ENCODE measurements around the gene TRPM3.

TRPM3 gene

DNA sequence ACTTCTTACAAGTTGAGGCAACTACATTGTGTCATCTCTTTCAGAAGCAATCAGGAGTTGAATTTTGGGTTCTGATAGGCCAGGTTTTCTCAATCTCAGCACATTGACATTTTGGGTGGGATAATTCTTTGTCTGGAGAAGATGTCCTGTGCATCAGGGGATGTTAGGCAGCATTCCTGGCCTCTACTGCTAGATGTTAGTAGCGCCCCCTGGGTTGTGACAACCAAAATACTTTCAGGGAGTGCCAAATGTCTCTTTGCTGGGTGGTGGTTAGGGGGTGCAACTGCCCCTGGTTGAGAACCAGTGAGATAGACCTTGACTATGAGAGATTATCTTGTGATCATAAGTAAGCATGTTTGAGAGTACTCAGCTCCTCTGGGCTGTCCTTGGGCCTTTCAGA lies 542.7 kb downstream of the TRPM3 start:
- DNase-seq (ENCODE audit: low spot score): no peak

DNA sequence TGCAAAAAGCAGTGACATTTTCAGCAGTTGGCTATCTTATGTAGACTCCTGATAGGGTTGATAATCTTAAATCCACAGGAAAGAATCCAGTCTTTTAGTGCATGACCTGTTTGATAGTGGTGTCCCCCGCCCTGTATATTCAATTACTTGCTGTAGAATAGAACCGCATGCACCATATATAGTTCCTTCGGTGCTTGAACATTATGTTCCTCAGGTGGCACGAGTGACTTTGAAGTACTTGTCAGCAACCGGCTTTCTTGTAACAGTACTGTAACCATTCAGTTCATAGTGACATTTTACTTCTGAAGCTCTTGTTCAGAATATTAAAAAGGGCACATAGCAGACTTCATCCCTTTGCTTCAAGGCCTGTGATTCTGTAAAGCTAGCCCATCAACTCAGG lies 543.8 kb downstream of the TRPM3 start:
- DNase-seq (ENCODE audit: low spot score): peak; percentile 18

DNA sequence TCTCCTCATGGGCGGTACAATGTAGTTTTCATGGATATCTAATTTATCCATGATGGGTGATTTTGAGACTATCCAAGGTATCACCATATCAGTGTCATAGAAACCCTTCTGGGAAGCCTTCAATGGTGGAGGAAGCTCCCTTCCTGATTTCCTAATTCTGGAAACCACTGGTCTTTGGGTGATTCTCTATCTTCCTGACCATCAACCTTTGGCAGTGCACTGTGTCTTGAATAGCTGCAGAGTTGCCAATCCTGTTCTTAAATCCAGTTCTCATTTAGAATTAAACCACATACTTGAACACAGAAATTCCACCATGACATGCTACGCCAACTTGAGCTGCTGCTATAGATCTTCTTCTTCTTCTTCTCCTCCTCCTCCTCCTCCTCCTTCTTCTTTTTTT lies 545.3 kb downstream of the TRPM3 start:
- no peak for DNase-seq (ENCODE audit: low spot score)

DNA sequence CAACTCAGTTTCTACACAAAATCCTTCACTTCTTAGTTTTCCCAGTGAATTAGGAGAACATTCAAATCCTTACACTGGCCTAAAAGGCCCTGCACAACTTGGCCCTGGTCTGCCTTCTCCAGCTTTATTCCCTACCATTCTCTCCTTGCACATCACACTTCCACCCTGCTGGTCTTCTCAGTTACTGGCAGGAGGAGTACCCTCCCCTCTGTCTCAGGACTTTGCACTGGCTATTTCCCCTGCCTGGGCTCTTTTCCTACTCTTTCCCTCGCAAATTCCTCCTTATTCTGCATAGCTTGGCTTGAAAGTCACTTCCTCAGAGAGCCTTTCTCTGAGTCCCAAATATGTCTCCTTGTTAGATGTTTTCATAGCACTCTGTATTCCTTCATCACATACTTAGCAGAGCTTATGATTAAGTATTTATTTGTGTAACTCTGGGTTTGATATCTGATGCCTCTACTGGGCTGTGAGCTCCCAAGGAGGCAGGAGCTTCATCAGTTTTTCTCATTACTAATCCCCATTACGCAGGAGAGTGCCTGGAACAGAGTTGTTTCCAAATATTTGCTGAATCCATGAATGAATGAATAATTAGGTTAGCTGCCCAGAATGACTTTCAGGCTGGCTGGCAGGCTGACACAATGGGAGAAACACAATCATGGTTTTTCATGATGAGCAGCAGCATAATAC lies 547.1 kb downstream of the TRPM3 start:
- peak; percentile 52 for DNase-seq (ENCODE audit: low spot score)

GRCh38 chr9:70573308-70573707 lies 548.1 kb downstream of the TRPM3 start:
- DNase-seq (ENCODE audit: low spot score): no peak

DNA sequence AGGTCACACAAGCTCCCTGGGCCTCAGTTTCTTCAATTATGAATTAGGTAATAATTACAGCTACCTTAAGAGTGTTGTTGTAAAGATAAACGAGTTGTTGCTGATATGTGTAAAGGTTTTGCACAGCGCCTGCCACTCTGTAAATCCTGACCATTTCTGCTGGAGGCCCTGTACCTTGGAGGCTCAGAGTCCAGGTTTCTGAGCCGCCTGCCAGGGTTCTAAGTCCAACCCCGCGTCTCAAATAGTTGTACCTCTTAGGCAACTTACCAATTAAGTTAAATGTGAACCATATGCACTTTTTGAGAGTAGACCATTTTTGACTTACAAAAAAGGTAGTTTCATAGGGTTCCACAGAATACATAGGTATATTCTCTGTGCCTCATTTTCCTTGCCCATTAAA lies 550.2 kb downstream of the TRPM3 start:
- DNase-seq (ENCODE audit: low spot score): peak; percentile 11

- no peak for DNase-seq (ENCODE audit: low spot score)
Observed at GRCh38 chr9:70569791-70570190, 551.6 kb downstream of the TRPM3 start.

DNA sequence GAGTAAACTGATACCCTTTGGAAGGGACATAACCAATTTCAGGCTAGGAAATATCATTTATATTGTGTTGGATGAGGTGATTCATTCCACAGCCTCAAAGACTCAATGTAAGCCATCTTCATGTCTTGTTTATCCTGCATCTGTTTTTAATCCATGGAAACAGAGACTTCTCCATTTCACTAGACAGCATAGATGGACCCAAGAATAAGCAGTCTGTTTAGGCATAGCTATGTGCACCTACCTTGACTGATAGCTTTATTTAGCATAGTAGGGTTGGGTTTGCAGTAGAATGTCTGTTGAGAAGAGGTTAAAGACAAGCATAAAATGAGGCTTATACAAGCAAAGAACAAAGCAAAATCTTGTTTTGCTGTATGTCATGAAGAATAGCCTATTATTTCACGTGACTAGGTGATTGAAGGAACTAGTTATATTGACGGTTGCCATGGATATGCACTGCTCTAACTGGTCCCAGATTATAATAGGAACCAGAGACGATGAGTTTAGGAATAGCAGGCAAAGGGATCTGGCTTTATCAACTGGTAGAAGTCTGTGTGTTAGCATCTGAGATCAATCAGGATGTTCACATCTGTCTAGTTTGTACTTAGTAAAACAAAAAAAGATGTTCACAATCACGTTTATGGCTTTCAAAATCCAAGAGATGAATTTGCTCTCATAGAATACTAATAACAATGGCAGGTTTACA lies 552.2 kb downstream of the TRPM3 start:
- no peak for DNase-seq (ENCODE audit: low spot score)

DNA sequence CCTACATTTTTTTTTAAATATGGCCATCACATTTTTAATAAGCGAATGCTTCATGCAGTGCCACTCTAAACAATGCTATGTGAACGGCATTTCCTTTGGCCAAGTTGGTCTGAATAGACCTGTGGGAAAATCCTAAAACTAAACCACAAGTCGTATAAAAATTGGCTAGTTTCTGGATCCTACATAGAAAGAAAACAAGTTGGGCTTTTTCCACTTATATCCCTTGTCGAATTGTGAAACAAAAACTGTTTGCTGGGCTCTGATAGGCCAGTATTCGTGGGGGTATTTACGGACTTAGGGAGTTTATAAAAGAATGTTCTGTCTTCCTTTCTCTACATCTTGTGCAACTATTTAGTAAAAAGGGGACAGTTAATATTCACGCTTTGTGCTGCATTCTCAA lies 553.9 kb downstream of the TRPM3 start:
- no peak for DNase-seq (ENCODE audit: low spot score)

GRCh38 chr9:70566751-70567150 lies 554.7 kb downstream of the TRPM3 start:
- DNase-seq (ENCODE audit: low spot score): no peak

GRCh38 chr9:70566066-70566465 lies 555.4 kb downstream of the TRPM3 start:
- no peak for DNase-seq (ENCODE audit: low spot score)

- no peak for DNase-seq (ENCODE audit: low spot score)
Observed at GRCh38 chr9:70564468-70565335, 556.7 kb downstream of the TRPM3 start.

GRCh38 chr9:70563431-70564204 lies 557.8 kb downstream of the TRPM3 start:
- DNase-seq (ENCODE audit: low spot score): no peak

DNA sequence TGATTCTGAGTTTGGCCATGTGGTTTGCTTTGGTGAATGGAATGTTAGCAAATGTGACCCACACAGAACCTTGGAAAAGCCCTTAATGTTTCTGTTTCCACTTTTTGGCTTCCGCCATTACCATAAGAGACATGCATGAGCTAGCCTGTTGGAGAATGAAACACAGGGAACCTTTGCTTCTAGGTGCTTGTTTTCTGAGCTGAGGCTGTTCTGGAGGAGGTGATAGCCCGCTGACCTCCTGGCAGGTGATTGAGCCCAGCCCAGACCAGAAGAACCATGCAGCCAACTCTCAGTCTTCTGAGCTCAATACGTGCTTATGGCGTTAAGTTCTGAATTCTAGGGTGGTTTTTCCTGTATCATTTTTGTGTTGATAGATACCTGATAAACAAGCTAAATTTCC lies 558.4 kb downstream of the TRPM3 start:
- DNase-seq (ENCODE audit: low spot score): no peak

DNA sequence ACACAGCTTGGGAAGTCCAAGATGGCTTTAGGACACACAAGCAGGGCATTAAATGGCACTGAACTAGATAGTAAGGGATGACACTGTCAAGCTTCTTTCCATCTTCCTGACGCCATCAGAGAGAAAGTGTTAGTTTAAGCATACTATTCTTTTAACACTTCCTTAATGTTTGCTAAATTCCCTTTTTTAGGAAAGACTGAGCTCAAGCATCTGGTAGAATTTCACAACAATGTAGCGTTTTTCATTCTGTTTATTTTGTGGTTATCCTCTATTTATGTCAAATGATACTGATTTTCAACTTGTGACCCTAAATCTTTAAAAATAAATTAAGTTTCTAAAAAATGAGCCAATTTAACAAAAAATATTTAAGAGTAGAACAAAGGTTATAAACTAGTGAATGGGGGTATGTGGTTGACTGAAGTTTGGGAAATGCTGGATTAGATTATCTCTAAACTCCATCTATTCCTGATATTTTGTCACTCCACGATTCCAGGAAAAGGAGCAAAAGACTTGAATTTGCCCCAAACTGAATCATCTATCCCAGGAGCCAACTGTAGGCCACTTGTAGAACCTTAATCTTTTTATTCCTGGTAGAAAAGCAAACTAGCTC lies 559.5 kb downstream of the TRPM3 start:
- no peak for DNase-seq (ENCODE audit: low spot score)

GRCh38 chr9:70561111-70561510 lies 560.3 kb downstream of the TRPM3 start:
- no peak for DNase-seq (ENCODE audit: low spot score)

GRCh38 chr9:70559102-70559501 lies 562.3 kb downstream of the TRPM3 start:
- no peak for DNase-seq (ENCODE audit: low spot score)

DNA sequence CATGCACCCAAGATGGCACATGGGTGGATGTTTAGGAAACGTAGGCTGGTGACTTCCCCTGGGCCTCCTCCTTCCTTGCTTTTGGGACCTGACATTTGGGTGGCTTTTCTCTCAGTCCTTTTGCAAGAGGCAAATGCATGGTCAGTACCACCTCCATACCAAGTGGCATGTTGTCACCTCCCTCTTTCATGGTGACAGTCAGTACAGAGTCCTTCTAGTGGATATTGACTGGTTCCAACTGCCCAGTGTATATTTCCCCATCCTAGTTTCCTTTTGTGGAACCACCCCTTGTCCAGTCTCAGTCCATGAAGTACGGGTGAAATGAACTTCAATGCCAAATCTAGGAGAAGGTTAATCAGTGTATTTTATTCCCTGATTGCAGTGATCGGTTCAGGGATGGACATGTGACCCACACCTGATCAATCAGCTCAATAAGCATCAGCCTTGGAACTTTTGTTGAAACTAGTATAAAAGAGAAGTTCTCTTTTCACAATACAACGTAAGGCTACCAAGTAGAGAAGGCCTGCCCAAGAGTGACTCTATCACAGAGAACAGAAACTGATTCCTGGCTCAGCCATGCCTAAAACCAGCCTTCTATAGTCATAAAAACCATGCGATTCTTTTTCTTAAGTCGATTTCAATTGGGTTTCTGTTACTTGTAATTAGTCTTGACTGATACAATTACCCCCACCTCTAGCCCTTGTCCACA lies 563.6 kb downstream of the TRPM3 start:
- no peak for DNase-seq (ENCODE audit: low spot score)

- DNase-seq (ENCODE audit: low spot score): no peak
Observed at GRCh38 chr9:70556771-70557170, 564.6 kb downstream of the TRPM3 start.

GRCh38 chr9:70554881-70555280 lies 566.5 kb downstream of the TRPM3 start:
- DNase-seq (ENCODE audit: low spot score): no peak

Measured in left forelimb (tissue), 1 donor.